ENCODE data around the gene TNFRSF19.

The TNFRSF19 gene

GRCh38 chr13:23715762-23716235 lies 145.6 kb downstream of the TNFRSF19 start:
- DNase-seq (ENCODE audit: low spot score): no peak
- peak; percentile 48 for TF ChIP-seq CTCF (IDR thresholded peaks at IDR 0.05; ENCODE audit: extremely low read depth, insufficient read depth, missing control alignments)
- in situ Hi-C loops (cut with MboI; ENCODE audit: low pct_unique_long_range_greater_than_20kb, low sequenced_read_pairs, unreplicated experiment): no loop called here

GRCh38 chr13:23716401-23716800 lies 146.2 kb downstream of the TNFRSF19 start:
- in situ Hi-C loops (cut with MboI; ENCODE audit: low pct_unique_long_range_greater_than_20kb, low sequenced_read_pairs, unreplicated experiment): no loop called here
- TF ChIP-seq CTCF (IDR thresholded peaks at IDR 0.05; ENCODE audit: extremely low read depth, insufficient read depth, missing control alignments): no peak

GRCh38 chr13:23718996-23719395 lies 148.8 kb downstream of the TNFRSF19 start:
- in situ Hi-C loops (cut with MboI; ENCODE audit: low pct_unique_long_range_greater_than_20kb, low sequenced_read_pairs, unreplicated experiment): no loop called here
- no peak for TF ChIP-seq CTCF (IDR thresholded peaks at IDR 0.05; ENCODE audit: extremely low read depth, insufficient read depth, missing control alignments)
- DNase-seq (ENCODE audit: low spot score): no peak

More at GRCh38 chr13:23716401-23716800, 146.2 kb downstream of the TNFRSF19 start:
- DNase-seq (ENCODE audit: low spot score): no peak

GRCh38 chr13:23722726-23723453 lies 152.7 kb downstream of the TNFRSF19 start:
- in situ Hi-C loops (cut with MboI; ENCODE audit: low pct_unique_long_range_greater_than_20kb, low sequenced_read_pairs, unreplicated experiment): no loop called here
- DNase-seq (ENCODE audit: low spot score): no peak
- TF ChIP-seq CTCF (IDR thresholded peaks at IDR 0.05; ENCODE audit: extremely low read depth, insufficient read depth, missing control alignments): no peak

- no peak for TF ChIP-seq CTCF (IDR thresholded peaks at IDR 0.05; ENCODE audit: extremely low read depth, insufficient read depth, missing control alignments)
- DNase-seq (ENCODE audit: low spot score): no peak
- in situ Hi-C loops (cut with MboI; ENCODE audit: low pct_unique_long_range_greater_than_20kb, low sequenced_read_pairs, unreplicated experiment): no loop called here
Observed at GRCh38 chr13:23723471-23723870, 153.3 kb downstream of the TNFRSF19 start.

GRCh38 chr13:23724196-23724970 lies 154.2 kb downstream of the TNFRSF19 start:
- in situ Hi-C loops (cut with MboI; ENCODE audit: low pct_unique_long_range_greater_than_20kb, low sequenced_read_pairs, unreplicated experiment): no loop called here
- no peak for DNase-seq (ENCODE audit: low spot score)
- TF ChIP-seq CTCF (IDR thresholded peaks at IDR 0.05; ENCODE audit: extremely low read depth, insufficient read depth, missing control alignments): no peak
